PC-3 (cell line): ENCODE measurements around the gene DNPH1. TPM values are rescaled to one million over a fixed set of nuclear protein-coding genes. Genes with fewer than 3 reads are reported as not detected.

ENCODE experiments used
- ATAC-seq: fragments of 200-7000 bp; cut with Tn5 transposase; 2 replicates; pipeline ENCODE4 v1.9.1; 2020; ENCODE audit warnings: mild to moderate bottlenecking, moderate library complexity
- BruUV-seq: library from RNA; stranded (reverse); fragments of 400-500 nt; replicated peaks from 2 replicates; lab custom pipeline; 2021; lab: Mats Ljungman, UMichigan
- CTCF ChIA-PET: fragments of 300-600 bp; sonication (Branson Sonifier 250); formaldehyde crosslinking; loops from one replicate; lab custom pipeline; 2022; ENCODE audit warnings: antibody characterized with exemption; lab: Charles Lee
- POLR2A ChIA-PET: fragments of 300-600 bp; sonication (Branson Sonifier 250); formaldehyde crosslinking; loops from one replicate; lab custom pipeline; 2022; ENCODE audit warnings: antibody characterized with exemption; ENCODE audit not compliant: unreplicated experiment; lab: Charles Lee
- DNase-seq: peaks from one replicate; pipeline ENCODE4 v3.0.0-alpha.2; 2015
- H2AFZ ChIP-seq: fragments of 300-600 bp; sonication (generic); 2 replicates; pipeline ENCODE4 v1.6.0; 2016; ENCODE audit warnings: antibody characterized with exemption, low read length
- H3F3A ChIP-seq: fragments of 300-600 bp; sonication (generic); one replicate; pipeline ENCODE4 v1.6.0; 2017; ENCODE audit warnings: antibody characterized with exemption, low read length, control low read depth, mild to moderate bottlenecking; ENCODE audit not compliant: unreplicated experiment
- H3K27ac ChIP-seq: fragments of 300-600 bp; sonication (generic); 2 replicates; pipeline ENCODE4 v1.5.1; 2016; ENCODE audit warnings: mild to moderate bottlenecking, low read length
- H3K27me3 ChIP-seq: fragments of 300-600 bp; sonication (generic); 2 replicates; pipeline ENCODE4 v1.6.1; 2016; ENCODE audit warnings: low read length, mixed read lengths
- H3K36me3 ChIP-seq: fragments of 300-600 bp; sonication (generic); 2 replicates; pipeline ENCODE4 v1.6.1; 2016; ENCODE audit warnings: low read depth, mixed run types, low read length, mixed read lengths
- H3K4me1 ChIP-seq: fragments of 300-600 bp; sonication (generic); 2 replicates; pipeline ENCODE4 v1.5.1; 2016; ENCODE audit warnings: low read length; ENCODE audit not compliant: insufficient read depth
- H3K4me2 ChIP-seq: fragments of 300-600 bp; sonication (generic); 2 replicates; pipeline ENCODE4 v1.6.0; 2016; ENCODE audit warnings: low read length
- H3K4me3 ChIP-seq: fragments of 300-600 bp; sonication (generic); 2 replicates; pipeline ENCODE4 v1.5.1; 2016; ENCODE audit warnings: mild to moderate bottlenecking, low read length, mixed read lengths
- H3K79me2 ChIP-seq: fragments of 300-600 bp; sonication (generic); 2 replicates; pipeline ENCODE4 v1.6.1; 2017; ENCODE audit warnings: low read length, mixed read lengths
- H3K9ac ChIP-seq: fragments of 300-600 bp; sonication (generic); 2 replicates; pipeline ENCODE4 v1.6.0; 2016; ENCODE audit warnings: mild to moderate bottlenecking, low read length
- H3K9me2 ChIP-seq: fragments of 300-600 bp; sonication (generic); replicated peaks from 2 replicates; pipeline ENCODE4 v1.6.1; 2016; ENCODE audit warnings: mixed run types, low read length, mixed read lengths
- H3K9me3 ChIP-seq: fragments of 300-600 bp; sonication (generic); 2 replicates; pipeline ENCODE4 v1.6.1; 2016; ENCODE audit warnings: low read length, mixed read lengths
- H4K20me1 ChIP-seq: fragments of 300-600 bp; sonication (generic); 2 replicates; pipeline ENCODE4 v1.6.1; 2016; ENCODE audit warnings: low read length, mixed read lengths
- CTCF ChIP-seq: fragments of 300-600 bp; sonication (generic); conservative IDR thresholded peaks from 2 replicates; pipeline ENCODE4 v1.5.1; 2017; ENCODE audit warnings: antibody characterized with exemption, low read depth, mild to moderate bottlenecking, low read length
- EZH2 ChIP-seq: fragments of 300-600 bp; sonication (generic); IDR thresholded peaks from one replicate; pipeline ENCODE4 v1.6.1; 2017; ENCODE audit warnings: antibody characterized with exemption, mild to moderate bottlenecking, low read length; ENCODE audit not compliant: unreplicated experiment
- EZH2phosphoT487 ChIP-seq: fragments of 300-600 bp; sonication (generic); IDR thresholded peaks from 2 replicates; pipeline ENCODE4 v1.6.1; 2018; ENCODE audit warnings: mild to moderate bottlenecking, antibody characterized with exemption, low read length, borderline replicate concordance
- intact Hi-C: fragments of 100-400 bp; cut with micrococcal nuclease; formaldehyde crosslinking; loops from 2 replicates; pipeline ENCODE4 v1.9.0; 2023
- total RNA-seq: library from RNA; depleted of rRNA; stranded (reverse); fragments of >200 nt; gene quantifications from 2 replicates; pipeline ENCODE4 v1.2.3, GENCODE V29; 2014

The DNPH1 gene
- total RNA-seq, 1 experiment from 2014 or later: 128 TPM

GRCh38 chr6:43255408-43256054 is 26.2 kb upstream of the DNPH1 start:
- H3K9me3 ChIP-seq: no peaks in the 10 kb centered on the region
- no peak overlapping the region for H3K9ac ChIP-seq
- TF ChIP-seq CTCF (no peak), EZH2phosphoT487 (no peak), EZH2 (no peak)

GRCh38 chr6:43254846-43255245 is 25.6 kb upstream of the DNPH1 start:
- no peak overlapping the region for H3K4me2 ChIP-seq
- TF ChIP-seq EZH2phosphoT487: no peak
- no peak for TF ChIP-seq CTCF
- no peak for TF ChIP-seq EZH2
- no peak overlapping the region for H3K9ac ChIP-seq
- H3K9me2 ChIP-seq: no peaks in the 10 kb centered on the region
- no peaks in the 10 kb centered on the region for H3F3A ChIP-seq
- H3K27ac ChIP-seq: no peak overlapping the region
- DNase-seq (no peak), ATAC-seq (no peak)
- H3K79me2 ChIP-seq: no peaks in the 10 kb centered on the region
- intact Hi-C loops: no loop called here
- no peak overlapping the region for H2AFZ ChIP-seq
- POLR2A ChIA-PET: no interaction called here
- CTCF ChIA-PET: no interaction called here
- H4K20me1 ChIP-seq: no peaks in the 10 kb centered on the region
- no peak overlapping the region for H3K4me3 ChIP-seq
- no peaks in the 10 kb centered on the region for H3K4me1 ChIP-seq
- no TSS peak for BruUV-seq
- no peaks in the 10 kb centered on the region for H3K9me3 ChIP-seq
- no peaks in the 10 kb centered on the region for H3K27me3 ChIP-seq
- no peaks in the 10 kb centered on the region for H3K36me3 ChIP-seq

More at GRCh38 chr6:43255408-43256054, 26.2 kb upstream of the DNPH1 start:
- ATAC-seq: no peak
- Histone ChIP-seq H3K4me1 (no peaks in the 10 kb centered on the region), H3K27ac (no peak overlapping the region), H3F3A (no peaks in the 10 kb centered on the region), H3K36me3 (no peaks in the 10 kb centered on the region), H3K9me2 (no peaks in the 10 kb centered on the region), H2AFZ (no peak overlapping the region), H3K4me2 (no peak overlapping the region), H3K4me3 (no peak overlapping the region), H4K20me1 (no peaks in the 10 kb centered on the region), H3K79me2 (no peaks in the 10 kb centered on the region), H3K27me3 (no peaks in the 10 kb centered on the region)
- CTCF ChIA-PET: no interaction called here
- POLR2A ChIA-PET: no interaction called here
- BruUV-seq: no TSS peak
- intact Hi-C loops: no loop called here
- no peak for DNase-seq

- intact Hi-C loops: no loop called here
- ATAC-seq: no peak
- H3K9ac ChIP-seq: no peak overlapping the region
- H3K27ac ChIP-seq: no peak overlapping the region
- H3K27me3 ChIP-seq: no peaks in the 10 kb centered on the region
- no peak overlapping the region for H3K4me3 ChIP-seq
- no peaks in the 10 kb centered on the region for H4K20me1 ChIP-seq
- H3K36me3 ChIP-seq: no peaks in the 10 kb centered on the region
- H3K9me3 ChIP-seq: no peaks in the 10 kb centered on the region
- BruUV-seq: no TSS peak
- H3K9me2 ChIP-seq: no peaks in the 10 kb centered on the region
- H2AFZ ChIP-seq: no peak overlapping the region
- CTCF ChIA-PET: no interaction called here
- no peaks in the 10 kb centered on the region for H3K79me2 ChIP-seq
- H3F3A ChIP-seq: no peaks in the 10 kb centered on the region
- DNase-seq: no peak
- no peaks in the 10 kb centered on the region for H3K4me1 ChIP-seq
- TF ChIP-seq EZH2phosphoT487 (no peak), CTCF (no peak), EZH2 (no peak)
- no peak overlapping the region for H3K4me2 ChIP-seq
- POLR2A ChIA-PET: no interaction called here
Observed at GRCh38 chr6:43254138-43254817, 25.0 kb upstream of the DNPH1 start.
